GM23248 (cell line): ENCODE measurements around the gene RTKN2.

Experiments
- EZH2 ChIP-seq: fragments of 200-600 bp; sonication (generic); IDR thresholded peaks from 2 replicates; pipeline ENCODE4 v1.6.1; 2018; ENCODE audit warnings: antibody characterized with exemption, mild to moderate bottlenecking; ENCODE audit not compliant: insufficient read depth, poor library complexity, severe bottlenecking
- EZH2phosphoT487 ChIP-seq: fragments of 200-600 bp; sonication (generic); IDR thresholded peaks from 2 replicates; pipeline ENCODE4 v1.6.1; 2018; ENCODE audit warnings: antibody characterized with exemption, moderate library complexity, mild to moderate bottlenecking, low read depth; ENCODE audit not compliant: insufficient read depth

DNA sequence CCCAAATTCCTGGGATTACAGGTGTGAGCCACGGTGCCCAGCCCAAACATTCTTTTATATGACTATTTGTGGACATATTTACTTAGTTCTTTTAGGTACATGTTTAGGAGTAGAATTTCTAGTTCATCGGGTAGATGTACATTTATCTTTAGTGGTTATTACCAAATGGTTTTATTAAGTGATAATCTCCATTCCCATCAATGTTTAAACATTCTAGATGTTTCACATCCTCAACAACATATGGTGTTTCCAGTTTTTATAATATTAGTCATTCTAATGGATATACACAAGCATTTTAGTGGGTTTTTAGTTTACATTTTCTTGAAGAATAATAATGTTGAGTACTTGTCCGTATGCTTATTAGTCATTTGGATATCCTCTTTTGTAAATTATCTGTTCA lies 131.7 kb downstream of the RTKN2 start:
- TF ChIP-seq EZH2 (no peak), EZH2phosphoT487 (no peak)
